ENCODE data around the gene SELENOF.
A peak's percentile ranks its signal among the peaks of the same experiment; 100 is the strongest.
"Not testable (repeated sequence)": the region's sequence is repeated elsewhere in the genome, so short reads cannot be mapped to it uniquely, and the experiment has no call there.

Gene SELENOF

DNA sequence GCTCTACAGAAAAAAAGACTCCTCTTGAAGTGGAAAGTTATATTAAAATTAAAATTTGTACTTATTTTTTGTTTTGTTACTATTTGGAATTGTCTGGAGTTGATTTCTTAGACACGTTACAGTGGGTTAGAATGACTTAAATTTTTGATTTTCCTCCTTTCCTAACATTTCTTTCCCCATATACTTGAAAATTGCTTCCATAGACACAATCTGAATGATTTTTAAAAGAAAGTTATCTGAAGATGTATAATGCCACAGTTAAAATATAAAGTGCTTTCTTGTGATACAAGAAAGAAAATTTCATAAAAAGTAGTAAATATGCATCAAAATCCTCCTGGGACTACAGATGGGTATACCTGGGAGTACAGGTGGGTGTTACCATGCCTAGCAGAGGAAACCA, 2.8 kb upstream of the SELENOF start:
- no peak for DNase-seq (ENCODE audit: low read depth in 1 of 2, low spot score in 1 of 2)

DNA sequence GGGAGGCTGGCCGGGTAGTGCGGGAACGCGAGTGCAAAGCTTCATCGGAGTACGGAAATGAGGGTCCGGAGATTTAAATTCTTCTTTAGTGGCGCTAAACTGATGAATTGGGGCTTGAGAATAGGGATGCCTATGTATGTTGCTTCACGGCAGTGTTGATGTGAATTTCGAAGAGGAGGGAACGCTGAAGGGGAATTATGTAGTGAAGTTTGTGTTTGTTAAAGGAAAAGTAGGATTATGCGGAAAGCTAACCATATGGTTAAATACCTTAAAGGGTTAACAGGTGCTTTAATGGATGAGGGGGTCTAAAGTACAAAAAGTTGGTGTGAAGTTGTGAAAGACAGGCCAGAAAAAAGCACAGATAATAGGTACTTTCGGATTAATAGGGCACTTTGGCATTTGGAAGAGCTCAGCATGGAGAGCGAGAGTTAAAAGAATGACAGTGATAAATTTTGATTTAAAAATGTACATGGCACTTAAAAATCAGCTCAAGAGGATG, 1.9 kb upstream of the SELENOF start:
- DNase-seq (ENCODE audit: low read depth in 1 of 2, low spot score in 1 of 2) = no peak

DNA sequence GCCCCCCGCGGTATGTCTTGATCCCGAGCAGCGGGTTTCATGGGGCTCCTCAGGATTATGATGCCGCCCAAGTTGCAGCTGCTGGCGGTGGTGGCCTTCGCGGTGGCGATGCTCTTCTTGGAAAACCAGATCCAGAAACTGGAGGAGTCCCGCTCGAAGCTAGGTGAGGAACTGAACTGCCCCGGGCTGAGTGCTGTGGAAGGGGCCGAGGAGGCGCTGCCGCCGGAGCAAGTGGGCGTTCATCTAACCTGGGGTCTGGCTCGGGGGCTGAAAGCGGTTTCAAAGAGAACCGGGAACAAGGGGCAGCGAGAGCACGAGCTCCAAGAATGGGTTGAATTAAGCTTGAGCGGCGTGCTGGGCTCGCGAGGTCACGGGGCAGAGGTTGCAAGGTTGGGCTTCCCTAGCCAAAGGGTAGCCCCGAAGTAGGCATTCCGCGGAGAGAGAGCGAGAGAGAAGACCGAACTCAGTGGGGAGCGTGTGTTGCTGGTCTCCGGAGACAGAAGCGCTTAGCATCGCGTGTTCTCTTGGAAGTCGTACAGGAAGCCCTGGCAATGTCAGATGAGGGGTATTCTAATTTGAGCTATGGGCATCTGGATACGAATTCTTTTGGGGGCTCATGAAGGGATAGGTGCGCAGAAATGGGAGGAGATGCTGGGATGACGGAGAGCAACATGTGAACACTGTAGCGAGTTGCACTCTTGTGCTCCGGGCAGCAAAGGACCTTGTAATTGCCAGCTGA, 1.2 kb upstream of the SELENOF start:
- peak; percentile 12 to 19 for DNase-seq (ENCODE audit: low read depth in 1 of 2, low spot score in 1 of 2)

DNA sequence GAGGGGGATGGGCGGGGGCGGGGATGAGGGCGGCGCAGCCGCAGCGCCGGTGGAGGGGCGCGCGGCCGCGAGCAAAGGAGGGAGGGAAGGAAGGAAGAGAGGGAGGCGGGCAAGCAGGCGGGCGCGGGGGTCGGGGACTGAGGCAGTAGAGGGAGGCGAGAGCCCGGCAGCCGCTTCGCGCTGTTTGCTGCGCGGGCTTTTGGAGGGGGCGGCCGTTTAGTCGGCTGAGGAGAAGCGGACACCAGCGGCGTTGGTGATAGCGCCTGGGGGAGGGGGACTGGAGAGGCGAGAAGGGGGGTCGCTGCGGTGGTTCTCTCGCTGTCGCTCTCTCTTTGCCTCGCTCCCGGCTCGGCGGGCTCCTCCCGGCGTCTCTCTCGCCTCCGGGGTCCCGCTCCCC, 673 bp upstream of the SELENOF start, which contains the start of gene HS2ST1:
HS2ST1 (plus strand) TSS at position 35 of the 397 bp plus-strand sequence.
- no peak for DNase-seq (ENCODE audit: low read depth in 1 of 2, low spot score in 1 of 2)

DNA sequence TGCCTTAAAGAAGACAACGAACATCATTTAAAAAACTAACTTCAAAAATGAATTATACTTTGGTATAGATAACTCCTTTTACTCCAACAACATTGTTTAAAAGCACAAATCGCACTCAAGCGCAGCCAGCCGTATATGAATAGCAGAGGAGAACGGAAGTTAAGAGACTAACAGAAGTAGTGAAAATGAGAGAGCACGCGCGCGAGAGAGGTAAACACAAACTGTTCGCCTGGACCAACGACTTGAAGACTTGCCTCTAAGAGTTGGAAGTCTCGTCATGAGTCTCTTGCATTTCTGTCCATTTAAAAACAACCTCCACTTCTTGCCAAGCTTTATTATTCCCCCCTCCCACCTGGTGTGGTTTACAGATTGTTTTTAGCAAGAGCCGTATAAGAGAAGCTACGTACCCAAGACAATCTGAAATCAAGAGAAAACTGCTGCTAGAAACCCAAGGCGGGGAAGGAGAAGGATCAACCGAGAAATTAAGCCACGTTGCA, 479 bp downstream of the SELENOF start:
- peak in 1 of 2 donors; percentile 6 for DNase-seq (ENCODE audit: low read depth in 1 of 2, low spot score in 1 of 2)

DNA sequence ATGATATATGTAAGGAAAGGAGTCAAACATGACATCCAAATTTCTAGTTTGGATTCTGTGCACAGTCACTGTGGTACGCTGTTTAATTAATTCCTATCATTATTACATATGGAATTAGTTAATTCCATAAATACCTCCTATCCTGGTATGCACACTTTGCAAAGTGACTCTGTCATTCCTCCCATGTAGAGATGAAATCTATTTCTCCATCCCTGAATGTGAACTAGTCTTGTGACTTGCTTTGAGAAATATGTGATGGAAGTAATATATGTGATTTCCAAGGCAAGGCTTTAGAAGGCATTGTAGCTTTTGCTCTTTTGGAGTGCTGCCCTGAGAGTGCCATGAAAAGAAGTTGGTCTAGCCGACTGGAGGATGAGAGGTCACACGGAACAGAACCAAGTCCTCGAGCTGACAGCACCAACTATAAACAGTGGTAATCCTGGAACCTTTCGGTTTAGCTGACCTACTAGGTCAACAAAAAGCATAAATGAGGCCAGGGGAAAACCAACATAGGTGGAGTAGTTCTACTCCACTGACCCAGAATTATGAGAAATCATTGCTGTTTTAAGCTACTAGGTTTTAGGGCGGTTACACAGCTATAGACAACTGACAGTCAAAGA, 1.5 kb downstream of the SELENOF start:
- DNase-seq (ENCODE audit: low read depth in 1 of 2, low spot score in 1 of 2) = no peak

DNA sequence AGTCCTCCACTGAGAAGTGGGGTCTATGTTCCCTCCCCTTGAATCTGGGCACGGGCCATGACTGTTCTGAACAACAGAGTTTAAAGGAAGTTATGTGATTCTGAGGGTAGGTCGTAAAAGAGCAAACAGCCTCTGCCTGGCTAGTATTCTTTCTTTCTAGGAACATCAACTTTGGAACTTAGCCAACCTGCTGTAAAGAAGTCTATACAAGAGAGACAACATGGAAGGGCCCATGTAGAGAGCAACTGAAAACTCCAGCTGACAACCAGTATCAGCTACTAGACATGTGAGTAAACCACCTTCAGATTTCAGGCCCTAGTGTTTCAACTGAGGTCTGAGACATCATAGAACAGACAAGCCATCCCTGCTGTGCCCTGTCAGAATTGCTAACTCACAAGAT, 7.5 kb downstream of the SELENOF start:
- DNase-seq (ENCODE audit: low read depth in 1 of 2, low spot score in 1 of 2) = no peak

DNA sequence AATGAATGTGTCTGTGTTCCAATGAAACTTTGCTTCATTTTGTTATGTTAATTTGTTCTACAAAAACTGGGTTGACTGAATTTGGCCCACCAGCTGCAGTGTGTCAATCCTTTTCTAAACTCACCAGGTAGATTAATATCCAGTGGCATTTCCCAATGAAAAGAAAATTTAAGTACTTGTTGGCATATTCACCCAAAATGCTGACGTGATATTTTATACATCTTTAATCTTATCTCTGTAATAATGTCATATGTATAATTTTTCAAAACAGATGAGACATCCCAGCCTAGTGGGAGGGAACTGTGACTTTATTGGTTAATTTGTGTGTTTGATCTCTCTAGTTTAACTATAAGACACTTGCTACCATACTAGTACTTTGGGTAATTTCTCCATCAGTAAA, 8.1 kb downstream of the SELENOF start:
- no peak for DNase-seq (ENCODE audit: low read depth in 1 of 2, low spot score in 1 of 2)

DNA sequence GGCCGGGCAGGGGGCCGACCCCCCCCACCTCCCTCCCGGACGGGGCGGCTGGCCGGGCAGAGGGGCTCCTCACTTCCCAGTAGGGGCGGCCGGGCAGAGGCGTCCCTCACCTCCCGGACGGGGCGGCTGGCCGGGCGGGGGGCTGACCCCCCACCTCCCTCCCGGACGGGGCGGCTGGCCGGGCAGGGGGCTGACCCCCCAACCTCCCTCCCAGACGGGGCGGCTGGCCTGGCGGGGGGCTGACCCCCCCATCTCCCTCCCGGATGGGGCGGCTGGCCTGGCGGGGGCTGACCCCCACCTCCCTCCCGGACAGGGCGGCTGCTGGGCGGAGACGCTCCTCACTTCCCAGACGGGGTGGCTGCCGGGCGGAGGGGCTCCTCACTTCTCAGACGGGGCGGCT, 14.5 kb downstream of the SELENOF start:
- not testable (repeated sequence) for DNase-seq (ENCODE audit: low read depth in 1 of 2, low spot score in 1 of 2)

DNA sequence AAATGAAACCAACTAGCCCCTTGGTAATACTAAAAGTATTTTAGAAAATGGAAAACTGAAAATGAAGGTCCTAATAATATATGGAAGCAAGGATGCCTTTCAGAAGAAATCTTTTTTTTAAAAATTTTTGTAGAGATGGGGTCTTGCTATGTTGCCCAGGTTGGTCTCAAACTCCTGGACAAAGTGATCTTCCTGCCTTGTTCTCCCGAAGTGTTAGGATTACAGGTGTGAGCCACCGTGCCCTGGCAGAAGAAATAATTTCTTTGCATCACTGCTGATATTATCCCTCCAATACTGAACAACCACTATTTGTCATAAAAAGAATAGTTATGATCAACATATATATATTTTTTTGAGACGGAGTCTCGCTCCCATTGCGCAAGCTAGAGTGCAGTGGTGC, 25.6 kb downstream of the SELENOF start:
- no peak for DNase-seq (ENCODE audit: low read depth in 1 of 2, low spot score in 1 of 2)

DNA sequence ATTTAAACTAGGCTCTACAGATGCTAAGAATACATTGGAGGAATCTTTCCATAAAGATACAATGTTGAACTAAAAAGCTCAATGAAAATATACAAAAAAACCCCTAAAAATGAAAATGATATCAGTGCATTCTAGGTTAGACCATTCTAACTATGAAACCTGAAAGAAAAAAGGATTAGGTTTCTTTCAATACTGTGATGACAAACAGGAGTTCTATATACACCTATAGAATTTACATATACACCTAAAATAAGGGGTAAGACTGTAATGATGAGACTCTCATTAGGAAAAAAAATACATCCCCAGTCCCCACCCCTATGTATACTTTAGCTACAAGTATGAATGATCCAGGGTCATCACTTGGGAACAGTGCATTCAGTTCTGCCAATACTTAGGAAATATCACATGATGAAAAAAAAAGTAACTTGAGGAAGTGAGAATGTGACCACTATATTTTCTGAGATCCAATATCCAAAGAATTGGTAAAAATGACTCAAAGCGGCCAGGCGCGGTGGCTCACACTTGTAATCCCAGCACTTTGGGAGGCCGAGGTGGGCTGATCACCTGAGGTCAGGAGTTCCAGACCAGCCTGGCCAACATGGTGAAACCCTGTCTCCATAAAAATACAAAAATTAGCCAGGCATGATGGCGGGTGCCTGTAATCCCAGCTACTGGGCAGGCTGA, 26.3 kb downstream of the SELENOF start:
- DNase-seq (ENCODE audit: low read depth in 1 of 2, low spot score in 1 of 2) = no peak

DNA sequence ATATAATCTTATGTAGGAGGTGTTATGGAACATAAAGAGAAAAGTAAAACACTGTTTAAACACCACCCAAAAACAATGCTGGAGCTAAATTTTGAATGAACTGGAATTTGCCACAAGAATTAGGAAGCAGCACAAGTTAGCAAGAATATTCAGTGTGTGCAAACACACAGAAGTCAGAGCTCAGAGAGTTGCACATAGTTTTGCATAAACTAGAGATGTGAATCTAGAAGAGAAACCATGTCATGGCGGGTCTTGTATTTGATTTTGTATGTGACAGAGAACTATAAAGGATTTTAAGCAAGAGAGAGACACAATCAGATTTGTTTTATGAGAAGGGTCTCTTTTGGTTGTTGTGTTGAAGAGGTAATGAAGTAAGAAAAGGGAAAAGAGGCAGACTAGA, 38.2 kb downstream of the SELENOF start:
- no peak for DNase-seq (ENCODE audit: low read depth in 1 of 2, low spot score in 1 of 2)

DNA sequence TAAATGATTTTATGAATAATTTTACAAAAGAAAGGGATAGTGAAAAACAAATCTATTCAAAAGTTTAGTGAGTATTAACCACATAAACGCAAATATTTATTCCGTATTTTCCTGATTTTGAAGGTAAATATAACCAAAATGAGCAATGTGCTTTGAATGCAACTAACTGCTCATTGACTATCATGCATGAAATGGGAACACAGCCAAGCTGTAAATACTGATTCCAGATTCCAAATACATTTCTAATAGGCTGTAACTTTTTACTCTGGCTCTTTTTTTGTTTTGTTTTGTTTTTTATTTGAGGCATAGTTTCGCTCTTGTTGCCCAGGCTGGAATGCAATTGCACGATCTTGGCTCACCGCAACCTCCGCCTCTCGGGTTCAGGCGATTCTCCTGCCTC, 41.8 kb downstream of the SELENOF start:
- DNase-seq (ENCODE audit: low read depth in 1 of 2, low spot score in 1 of 2) = no peak

DNA sequence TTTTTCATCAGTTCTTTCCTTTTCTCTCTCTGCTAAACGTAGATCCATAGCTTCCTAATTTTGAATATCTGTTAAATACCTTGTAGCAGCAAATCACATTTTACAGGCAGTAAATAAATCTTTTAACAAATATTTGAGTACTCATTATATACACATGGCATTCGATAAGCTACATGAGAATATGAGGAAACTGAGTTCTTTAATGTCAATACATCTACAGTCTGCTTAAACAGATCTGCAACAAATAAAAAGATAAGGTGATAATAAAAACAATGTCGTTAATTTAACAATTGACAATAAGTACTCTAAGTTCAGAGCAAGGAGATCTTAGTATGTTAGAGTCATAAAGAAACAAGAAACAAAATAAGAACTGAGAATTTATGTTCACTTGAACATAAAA, 42.9 kb downstream of the SELENOF start:
- DNase-seq (ENCODE audit: low read depth in 1 of 2, low spot score in 1 of 2) = no peak

DNA sequence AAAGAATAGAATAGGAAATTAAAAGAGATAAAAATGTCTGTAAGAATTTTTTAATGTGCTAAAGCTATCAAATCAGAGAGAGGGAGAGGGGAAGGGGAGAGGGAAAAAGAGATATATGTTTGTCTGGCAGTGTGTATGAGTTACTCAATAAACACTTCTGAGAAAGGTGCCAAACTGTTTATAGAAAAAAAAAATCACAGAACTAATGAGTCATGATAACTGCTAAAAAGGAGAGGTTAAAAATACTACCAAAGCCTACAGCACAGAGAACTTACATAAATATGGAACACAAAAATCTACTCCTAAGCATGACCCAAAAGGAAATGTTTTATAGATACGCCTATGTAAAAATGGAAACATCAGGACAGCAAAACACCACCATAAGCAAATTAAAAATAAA, 45.4 kb downstream of the SELENOF start:
- DNase-seq (ENCODE audit: low read depth in 1 of 2, low spot score in 1 of 2) = no peak

DNA sequence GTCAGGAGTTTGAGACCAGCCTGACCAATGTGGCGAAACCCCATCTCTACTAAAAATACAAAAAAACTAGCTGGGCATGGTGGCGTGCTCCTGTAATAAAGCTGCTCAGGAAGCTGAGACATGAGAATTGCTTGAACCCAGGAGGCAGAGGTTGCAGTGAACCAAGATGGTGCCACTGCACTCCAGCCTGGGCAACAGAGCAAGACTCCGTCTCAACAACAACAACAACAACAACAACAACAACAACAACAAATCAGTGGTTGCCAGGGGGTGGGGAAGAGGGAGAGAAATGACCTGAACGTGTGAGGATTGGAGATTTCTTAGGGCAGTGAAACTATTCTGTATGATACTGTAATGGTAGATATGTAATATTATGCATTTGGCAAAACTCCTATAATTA, 46.6 kb downstream of the SELENOF start:
- DNase-seq (ENCODE audit: low read depth in 1 of 2, low spot score in 1 of 2) = not testable (repeated sequence)

DNA sequence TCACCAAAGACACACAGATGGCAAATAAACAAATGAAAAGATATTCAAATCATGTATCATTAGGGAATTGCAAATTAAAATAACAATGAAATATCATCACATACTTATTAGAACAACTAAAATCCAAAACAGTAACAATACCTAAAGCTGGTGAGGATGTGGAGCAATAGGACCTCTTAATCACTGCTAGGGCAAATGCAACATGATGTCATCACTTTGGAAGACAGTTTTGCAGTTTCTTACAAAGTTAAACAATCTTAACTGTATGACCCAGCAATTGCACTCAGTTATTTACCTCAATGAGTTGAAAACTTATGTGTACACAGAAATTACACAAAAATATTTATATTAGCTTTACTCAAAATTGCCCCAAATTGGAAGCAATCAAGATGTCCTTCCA, 47.3 kb downstream of the SELENOF start:
- DNase-seq (ENCODE audit: low read depth in 1 of 2, low spot score in 1 of 2) = no peak

DNA sequence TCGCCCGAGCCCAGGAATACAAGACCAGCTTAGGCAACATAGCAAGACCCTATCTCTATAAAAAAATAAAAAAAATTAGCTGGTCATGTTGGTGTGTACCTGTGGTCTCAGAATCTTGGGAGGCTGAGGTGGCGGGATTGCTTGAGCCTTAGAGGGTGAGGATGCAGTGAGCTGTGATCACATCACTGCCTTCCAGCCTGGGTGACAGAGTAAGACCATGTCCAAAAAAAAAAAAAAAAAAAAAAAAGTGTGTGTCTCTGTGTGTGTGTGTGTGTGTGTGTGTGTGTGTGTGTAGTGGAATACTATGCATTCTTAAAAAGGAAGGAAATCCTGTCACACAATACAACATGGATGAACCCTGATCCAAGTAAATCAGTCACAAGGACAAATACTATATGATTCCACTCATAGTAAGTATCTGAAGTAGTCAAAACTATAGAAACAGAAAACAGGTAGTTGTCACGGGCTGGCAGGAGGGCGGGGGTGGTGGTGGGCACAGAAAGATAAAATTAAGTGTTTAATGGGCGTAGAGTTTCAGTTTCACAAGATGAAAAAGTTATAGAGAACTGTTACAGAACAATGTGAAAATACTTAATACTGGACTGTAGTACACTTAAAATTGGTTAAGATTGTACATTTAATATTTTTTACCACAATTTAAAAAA, 47.8 kb downstream of the SELENOF start:
- no peak for DNase-seq (ENCODE audit: low read depth in 1 of 2, low spot score in 1 of 2)

DNA sequence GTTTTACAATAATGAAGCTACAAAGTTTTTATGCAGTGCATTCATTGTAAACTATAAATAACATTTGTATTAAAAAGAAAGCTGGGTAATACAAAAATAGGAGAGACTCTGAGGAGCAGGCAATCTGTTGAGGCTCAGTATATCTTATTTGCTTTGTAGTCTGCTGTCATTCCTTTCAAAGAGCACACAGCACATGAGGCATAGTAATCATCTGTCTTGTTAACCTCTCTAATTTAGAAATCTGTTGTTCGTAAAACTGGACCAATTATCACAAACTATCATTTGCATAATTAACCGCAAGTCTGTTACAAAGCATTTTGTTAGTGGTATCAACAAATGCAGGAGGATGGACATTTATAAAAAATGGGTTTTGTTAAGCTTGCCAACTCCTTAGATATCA, 51.0 kb downstream of the SELENOF start:
- no peak for DNase-seq (ENCODE audit: low read depth in 1 of 2, low spot score in 1 of 2)

DNA sequence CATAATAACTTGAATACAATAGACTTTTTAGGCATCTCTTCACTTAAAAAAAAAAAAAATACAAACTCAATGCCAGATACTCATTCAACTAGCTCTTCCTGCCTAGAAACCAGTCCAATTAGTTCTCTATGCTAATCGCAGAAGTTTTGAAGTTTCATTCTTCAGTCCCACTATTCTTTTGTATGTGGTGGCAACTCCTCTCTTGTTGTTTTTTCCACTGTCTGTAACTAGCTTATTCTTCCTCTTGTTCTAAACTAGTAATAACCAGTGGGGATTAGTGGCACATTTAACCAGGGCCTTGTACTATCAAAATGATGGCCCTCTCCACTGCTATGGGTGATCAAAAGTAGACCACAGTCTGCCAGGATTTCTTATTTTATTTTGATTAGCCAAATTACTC, 52.5 kb downstream of the SELENOF start:
- DNase-seq (ENCODE audit: low read depth in 1 of 2, low spot score in 1 of 2) = no peak

DNA sequence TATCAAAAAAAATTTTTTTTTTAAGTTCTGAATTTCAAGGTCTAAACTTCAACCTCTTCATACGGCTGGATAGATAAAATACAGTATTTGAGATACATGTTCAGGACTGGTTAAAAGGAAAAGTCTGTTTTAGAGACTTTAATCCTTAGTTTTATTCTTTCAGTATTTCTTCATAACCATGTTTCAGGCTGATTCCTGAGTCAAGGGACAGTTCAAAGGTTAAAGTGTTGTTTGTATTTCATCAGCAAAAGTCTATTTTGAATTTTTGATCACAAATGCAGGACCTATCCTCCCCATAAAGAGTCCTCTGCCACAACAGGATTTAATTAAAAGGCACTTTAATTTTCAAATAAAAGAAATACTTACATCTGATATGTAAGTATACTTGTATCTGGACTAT, 53.5 kb downstream of the SELENOF start:
- no peak for DNase-seq (ENCODE audit: low read depth in 1 of 2, low spot score in 1 of 2)

DNA sequence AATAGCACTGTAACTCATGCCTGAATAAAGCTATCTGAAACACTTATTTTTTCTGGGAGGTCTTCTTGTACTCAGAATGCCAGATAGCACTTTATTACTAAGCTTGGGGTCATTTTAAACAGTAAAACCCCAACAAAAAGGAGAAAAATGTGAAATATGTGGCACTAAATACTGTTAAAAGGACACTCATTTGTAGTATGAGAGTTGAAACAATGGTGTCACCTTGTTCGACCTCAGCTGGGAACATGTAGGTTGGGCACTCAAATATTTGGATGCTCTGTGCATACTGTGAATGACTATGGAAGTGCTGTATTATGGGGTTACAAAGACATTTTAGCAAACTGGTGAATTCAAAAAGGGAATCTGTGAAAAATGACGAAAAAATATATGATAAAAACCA, 53.9 kb downstream of the SELENOF start:
- DNase-seq (ENCODE audit: low read depth in 1 of 2, low spot score in 1 of 2) = no peak
